HG02678 (cell line): ENCODE measurements around the gene ANO6.

Experiments
- ATAC-seq: cut with Tn5 transposase; IDR thresholded peaks from one replicate; pipeline ENCODE4 v1.9.1; 2021; ENCODE audit warnings: mild to moderate bottlenecking, moderate library complexity; ENCODE audit not compliant: unreplicated experiment

The ANO6 gene

DNA sequence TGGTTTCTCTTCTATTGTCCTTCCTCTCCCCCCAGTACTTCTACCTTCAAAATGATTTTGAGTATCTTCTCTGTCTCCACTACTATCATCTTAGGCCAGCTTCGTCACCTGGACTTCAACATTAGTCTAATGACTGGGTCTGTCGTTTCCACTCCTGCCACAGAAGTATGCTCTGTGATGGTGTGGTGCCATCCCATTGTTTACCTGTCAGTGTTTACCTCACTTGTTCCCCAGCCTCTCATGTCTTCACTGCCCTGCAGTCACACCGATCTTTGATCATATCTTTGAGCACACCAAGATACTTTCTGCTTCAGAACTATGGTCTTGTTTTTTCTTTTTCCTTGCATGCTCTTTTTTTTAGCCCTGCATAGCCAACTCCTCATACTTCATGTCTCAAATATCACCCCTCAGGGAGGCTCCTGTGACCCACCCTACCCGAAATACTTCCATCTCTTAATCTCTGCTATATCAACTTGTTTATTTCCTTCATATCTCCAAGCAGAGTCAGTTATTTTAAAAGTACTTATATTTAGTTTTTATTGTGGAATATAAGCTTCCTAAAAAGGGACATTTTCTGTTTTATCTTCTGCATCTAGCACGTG, 60.4 kb downstream of the ANO6 start:
- no peak for ATAC-seq

DNA sequence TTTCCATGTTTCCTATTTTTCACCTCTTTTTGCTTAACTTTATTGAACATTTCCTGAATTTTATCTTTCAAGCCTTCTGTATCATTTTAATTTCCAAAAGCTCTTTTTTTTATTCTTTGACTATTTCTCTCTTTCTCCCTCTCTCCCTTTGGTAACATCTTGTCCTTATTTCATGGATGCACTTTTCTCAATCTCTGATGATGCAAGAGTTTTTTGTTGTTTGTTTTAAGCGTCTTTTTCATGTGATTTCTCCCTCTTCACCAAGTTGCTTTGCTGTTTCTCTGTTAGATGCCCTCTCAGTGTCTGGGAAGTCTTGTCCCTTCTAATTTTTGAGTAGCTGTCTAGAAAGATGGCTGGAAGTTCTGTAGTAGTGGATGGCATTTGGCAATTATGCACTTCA, 62.6 kb downstream of the ANO6 start:
- no peak for ATAC-seq

GRCh38 chr12:45279931-45280830, 64.3 kb downstream of the ANO6 start:
- no peak for ATAC-seq

- ATAC-seq, result no peak
Measured at GRCh38 chr12:45281994-45282393, 66.1 kb downstream of the ANO6 start.

DNA sequence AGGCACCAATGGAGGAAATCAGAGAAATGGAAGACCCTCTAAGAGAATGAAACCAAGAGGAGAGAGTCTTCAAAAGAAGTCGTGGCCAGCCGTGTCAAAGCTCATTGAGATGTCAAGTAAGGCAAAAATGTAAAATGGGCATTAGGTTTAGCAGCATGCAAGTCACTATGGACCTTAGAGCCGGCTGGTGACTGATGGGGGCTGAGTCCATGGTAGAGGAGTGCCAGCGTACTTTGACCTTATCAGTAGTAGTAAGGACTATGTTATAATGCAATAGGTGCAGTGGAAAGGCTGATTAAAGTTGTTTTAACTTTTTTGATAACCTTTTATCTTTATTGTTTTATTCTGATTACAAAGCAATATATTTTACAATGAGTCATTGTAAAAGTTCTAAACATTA, 66.5 kb downstream of the ANO6 start:
- no peak for ATAC-seq

GRCh38 chr12:45284096-45284901, 68.4 kb downstream of the ANO6 start:
- ATAC-seq, result no peak

GRCh38 chr12:45285717-45286116, 69.8 kb downstream of the ANO6 start:
- ATAC-seq, result no peak

DNA sequence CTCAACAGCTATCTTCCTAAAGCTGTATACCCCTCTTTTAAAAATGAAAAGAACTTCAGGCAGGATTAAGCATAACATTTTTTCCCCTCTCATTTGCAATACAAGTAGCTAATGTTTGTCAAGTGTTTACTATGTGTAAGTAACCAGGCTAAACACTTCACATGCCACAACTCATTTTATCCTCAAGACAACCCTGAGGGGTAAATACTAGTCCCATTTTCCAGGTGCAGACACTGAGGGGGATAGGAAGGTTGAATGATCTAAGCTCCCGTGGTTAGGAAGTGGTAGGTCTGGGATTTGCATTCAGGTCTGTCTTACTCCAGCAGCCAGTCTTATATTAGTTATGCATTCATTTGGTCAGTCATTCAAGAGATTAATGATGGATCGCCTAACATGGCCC, 70.7 kb downstream of the ANO6 start:
- ATAC-seq, result no peak

GRCh38 chr12:45289245-45290215, 73.6 kb downstream of the ANO6 start:
- ATAC-seq, result no peak

- ATAC-seq, result no peak
Measured at GRCh38 chr12:45290216-45290605, 74.3 kb downstream of the ANO6 start.

DNA sequence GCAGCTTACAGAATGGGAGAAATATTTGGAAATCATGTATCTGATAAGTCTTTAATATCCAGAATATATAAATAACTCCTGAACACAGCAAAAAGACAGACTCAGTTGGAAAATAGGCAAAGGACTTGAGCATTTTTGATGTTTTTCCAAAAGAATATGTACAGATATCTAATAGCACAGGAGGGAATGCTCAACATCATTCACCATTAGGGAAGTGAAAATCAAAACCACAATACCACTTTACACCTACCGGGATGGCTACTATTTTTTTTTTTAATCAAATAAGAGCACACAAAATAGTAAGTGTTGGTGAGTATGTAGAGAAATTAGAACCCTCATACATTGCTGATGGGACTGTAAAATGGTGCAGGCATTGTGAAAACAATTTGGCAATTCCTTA, 75.6 kb downstream of the ANO6 start:
- ATAC-seq, result no peak

DNA sequence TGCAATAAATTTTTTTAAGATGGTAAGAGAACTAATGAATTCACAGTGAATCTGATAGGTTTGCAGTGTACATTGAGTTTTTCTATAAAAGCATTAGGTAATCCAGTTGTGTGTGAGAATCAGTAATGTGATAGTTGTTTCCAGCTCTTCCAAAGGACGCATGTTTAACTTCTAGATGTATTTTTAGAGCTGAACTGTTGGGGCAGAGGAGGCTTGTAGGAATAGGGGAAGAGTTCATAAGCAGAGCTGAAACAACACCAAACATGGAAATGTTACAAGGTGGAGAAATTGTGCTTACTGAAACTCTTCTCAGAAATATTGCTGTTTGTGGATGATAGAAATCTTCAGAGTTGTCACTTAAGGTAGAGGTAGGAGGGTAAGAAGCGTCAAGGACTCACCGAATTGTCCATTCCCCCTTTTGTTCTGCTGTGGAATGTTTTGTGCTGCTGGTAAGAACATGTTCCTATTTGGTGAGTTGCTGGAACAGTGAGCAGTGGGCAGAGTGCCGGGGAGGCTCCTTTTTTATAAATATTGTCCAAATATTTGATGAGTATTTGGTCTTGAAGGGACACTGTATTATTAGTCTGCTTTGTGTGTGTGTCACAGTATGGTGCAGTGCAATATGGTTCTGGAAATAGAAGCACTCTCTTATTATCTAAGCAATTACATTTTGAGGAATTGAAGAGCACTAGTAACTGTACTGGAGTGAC, 76.7 kb downstream of the ANO6 start:
- ATAC-seq, result no peak

- no peak for ATAC-seq
Measured at GRCh38 chr12:45294906-45295305, 79.0 kb downstream of the ANO6 start.

GRCh38 chr12:45296046-45296586, 80.2 kb downstream of the ANO6 start:
- no peak for ATAC-seq

DNA sequence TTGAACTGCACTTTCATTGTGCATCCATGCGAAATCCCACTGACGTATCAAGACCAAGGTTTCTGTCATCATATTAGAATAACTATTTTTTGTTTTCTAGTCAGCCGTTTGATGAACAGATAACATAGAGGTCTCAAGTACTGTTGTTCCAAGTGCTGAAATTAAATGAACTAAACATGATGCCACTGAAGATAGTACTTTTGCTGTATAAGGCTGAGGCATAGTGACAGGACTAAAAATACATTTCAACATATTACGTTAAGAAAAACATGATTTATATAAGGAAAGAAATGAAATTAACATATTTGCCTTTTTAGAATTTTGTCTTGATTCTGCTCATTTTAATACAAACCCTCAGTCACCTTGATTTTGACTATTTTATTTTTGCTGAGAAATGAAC, 82.2 kb downstream of the ANO6 start:
- no peak for ATAC-seq

GRCh38 chr12:45298721-45299692, 83.1 kb downstream of the ANO6 start:
- no peak for ATAC-seq

DNA sequence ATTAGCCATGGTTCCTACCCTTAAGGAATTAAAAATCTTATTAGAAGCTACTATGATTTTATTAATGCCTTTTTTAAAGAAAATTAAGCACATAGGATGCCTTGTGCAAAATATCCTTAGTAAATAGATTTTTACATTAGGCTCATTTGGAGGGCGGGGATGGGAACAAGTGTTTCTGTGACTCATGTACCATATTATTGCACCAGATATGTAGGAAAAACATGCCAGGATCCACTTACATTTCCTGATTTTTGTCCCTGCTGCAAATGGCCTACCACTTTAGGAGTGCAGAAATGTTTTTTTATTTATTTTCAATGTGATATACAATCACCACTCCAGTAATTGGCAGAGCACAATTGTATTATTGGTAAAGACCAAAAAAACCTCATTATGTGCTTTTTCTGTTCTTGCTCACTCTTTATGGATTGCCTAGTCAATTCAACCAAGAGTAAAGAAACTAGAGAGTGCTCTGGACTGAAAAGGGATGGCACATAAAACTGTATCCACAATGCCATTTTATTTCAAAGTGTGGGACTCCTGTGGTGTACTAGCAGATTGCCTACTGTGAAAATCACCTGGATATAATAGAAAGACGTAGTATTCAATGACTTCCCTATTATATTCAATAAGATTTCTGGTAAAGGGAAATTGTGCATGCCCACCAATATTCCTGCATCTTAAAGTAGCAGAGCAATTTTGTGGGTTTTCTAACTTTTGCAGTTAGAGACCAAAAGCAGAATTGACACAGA, 86.9 kb downstream of the ANO6 start:
- no peak for ATAC-seq

DNA sequence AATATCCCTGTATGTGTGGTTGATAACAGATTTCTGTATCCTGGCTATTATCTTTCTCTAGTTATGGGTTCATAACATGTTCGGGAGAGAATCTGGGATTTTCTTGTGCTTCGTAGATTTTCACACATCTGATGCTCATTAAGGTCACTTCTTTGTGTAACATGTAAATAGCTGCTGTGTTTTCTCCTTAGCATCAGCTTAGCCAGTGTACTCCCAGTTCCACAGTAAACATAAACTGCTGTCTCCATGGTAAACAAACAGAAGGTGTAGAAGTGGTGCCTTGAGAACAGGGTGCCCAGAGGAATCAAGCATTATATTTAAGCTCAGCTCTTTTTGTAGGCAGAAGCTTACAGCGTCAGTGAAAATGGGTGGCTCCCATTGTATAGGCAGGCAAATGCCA, 88.0 kb downstream of the ANO6 start:
- ATAC-seq, result no peak
